Measurements from ENCODE around the gene ATG7.
A peak's percentile ranks its signal among the peaks of the same experiment; 100 is the strongest.

ATG7 gene

DNA sequence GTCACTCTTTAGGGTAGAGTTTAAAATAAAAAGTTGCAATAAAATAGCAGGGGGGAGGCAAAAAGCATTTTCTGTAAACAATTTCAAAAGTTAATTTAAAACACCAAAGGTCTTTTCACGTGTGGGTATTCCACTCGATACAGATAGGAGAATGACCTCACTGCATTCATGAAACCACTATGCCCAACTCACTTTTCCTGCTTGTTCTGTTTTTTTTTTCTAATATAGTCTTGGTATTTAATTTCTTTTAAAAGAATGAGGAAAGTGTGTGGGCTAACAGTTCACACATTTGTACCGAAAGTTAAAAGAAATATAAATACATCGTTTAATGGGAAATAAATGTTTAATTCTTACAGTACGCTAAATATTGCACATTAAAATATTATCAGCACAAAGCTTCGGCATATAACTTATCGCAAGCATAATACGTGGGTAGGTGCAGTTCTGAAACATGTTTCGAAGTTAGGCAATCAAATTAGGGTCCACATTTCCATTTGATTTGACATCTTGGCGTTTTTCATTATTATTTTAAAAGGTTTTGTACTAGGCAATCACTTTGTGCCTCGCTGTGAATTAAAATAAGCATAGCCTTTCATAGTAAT is 330.1 kb downstream of the ATG7 start:
- DNase-seq (ENCODE audit: low read depth), result no peak
- TF ChIP-seq CTCF (IDR thresholded peaks at IDR 0.05; ENCODE audit: insufficient read depth, low read depth, low read length, missing control alignments), result no peak
- peak overlapping the region; percentile 26 for H3K4me3 ChIP-seq (ENCODE audit: low read depth, low read length)

- H3K4me3 ChIP-seq (ENCODE audit: low read depth, low read length), result peak overlapping the region; percentile 26; the same call in 1 of the 2 replicates
- DNase-seq (ENCODE audit: low read depth), result peak; percentile 17
- TF ChIP-seq CTCF (IDR thresholded peaks at IDR 0.05; ENCODE audit: insufficient read depth, low read depth, low read length, missing control alignments), result no peak
Measured at GRCh38 chr3:11602886-11603527, 330.8 kb downstream of the ATG7 start.

GRCh38 chr3:11603628-11604027 is 331.4 kb downstream of the ATG7 start:
- no peak for DNase-seq (ENCODE audit: low read depth)
- no peak overlapping the region for H3K4me3 ChIP-seq (ENCODE audit: low read depth, low read length)
- no peak for TF ChIP-seq CTCF (IDR thresholded peaks at IDR 0.05; ENCODE audit: insufficient read depth, low read depth, low read length, missing control alignments)

DNA sequence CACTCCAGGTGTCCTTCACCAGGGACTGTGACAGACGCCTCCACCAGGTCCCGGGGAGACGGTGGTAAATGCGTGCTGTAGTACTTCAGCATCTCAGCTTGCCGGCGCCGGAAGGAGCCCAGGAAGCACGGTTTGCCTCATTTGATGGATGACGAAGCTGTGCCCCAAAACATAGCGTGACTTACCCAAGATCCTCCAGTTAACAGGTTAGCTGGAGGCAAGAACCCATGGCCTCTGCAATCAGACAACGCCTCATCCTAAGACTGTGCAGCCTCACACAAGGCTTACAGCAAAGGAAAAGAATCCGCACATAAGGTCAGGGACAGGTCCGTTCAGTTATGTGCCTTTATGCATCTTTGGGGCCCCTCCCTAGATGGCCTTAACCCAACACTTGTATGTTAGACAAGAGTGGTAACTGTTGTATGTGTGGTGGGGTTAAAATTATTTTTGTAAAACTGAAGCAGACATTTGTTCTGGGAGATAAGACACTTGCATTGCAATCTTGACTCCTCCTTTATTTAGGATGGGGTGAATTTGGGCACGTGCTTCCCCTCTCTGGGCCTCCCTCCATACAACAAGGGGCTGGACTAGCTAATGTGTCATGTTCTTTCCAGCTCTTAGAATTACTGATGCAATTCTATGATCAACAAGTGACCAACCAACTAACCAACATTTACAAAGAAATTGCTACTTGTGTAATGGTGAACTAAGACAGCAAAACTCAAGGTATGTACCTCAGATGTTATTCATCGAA is 332.1 kb downstream of the ATG7 start:
- H3K4me3 ChIP-seq (ENCODE audit: low read depth, low read length), result no peak overlapping the region
- TF ChIP-seq CTCF (IDR thresholded peaks at IDR 0.05; ENCODE audit: insufficient read depth, low read depth, low read length, missing control alignments), result no peak
- DNase-seq (ENCODE audit: low read depth), result no peak

DNA sequence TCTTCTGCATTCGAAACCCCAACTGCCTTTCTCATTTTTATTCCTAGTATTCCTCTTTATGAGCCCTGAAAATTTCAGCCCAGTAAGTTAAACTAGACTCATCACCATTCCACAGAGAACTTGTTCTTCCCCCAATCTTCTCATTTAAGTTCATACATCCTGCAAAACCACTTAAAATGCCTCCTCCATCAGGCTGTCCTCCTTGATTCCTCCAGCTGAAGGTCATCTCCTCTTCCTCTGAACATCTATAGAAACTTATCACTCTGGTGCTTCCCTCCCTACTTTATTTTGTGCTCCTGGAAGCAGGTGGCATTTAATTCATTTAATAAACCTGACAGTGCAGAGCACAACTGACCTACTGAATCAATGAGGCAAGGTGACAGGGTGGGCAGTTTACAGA is 333.2 kb downstream of the ATG7 start:
- H3K4me3 ChIP-seq (ENCODE audit: low read depth, low read length), result no peak overlapping the region
- no peak for TF ChIP-seq CTCF (IDR thresholded peaks at IDR 0.05; ENCODE audit: insufficient read depth, low read depth, low read length, missing control alignments)

GRCh38 chr3:11606090-11606784 is 334.0 kb downstream of the ATG7 start:
- H3K4me3 ChIP-seq (ENCODE audit: low read depth, low read length), result no peak overlapping the region
- no peak for TF ChIP-seq CTCF (IDR thresholded peaks at IDR 0.05; ENCODE audit: insufficient read depth, low read depth, low read length, missing control alignments)
- DNase-seq (ENCODE audit: low read depth), result no peak

More for the DNA sequence above, 333.2 kb downstream of the ATG7 start:
- no peak for DNase-seq (ENCODE audit: low read depth)
